ENCODE results near the gene PLCL2. TPM values are rescaled to one million over a fixed set of nuclear protein-coding genes. Genes with fewer than 3 reads are reported as not detected.

The PLCL2 gene
- total RNA-seq, 1 experiment from 2014 or later: 0.51 TPM

GRCh38 chr3:17006132-17006852, 121.5 kb downstream of the PLCL2 start:
- ChIA-PET POLR2A (no interaction called here), CTCF (interaction anchor here (0.6 to 0.9 kb wide), 3 partner anchors 15 to 22 kb away, joined by 3 read pairs; no protein-coding TSS in a partner anchor)
- intact Hi-C loops (cut with micrococcal nuclease): no loop called here
- Mint-ChIP-seq H3K4me3 (ENCODE audit: unreplicated experiment) (no peak overlapping the region), H3K36me3 (ENCODE audit: insufficient read depth, unreplicated experiment) (no peaks in the 10 kb centered on the region), H3K4me1 (ENCODE audit: insufficient read depth, unreplicated experiment) (no peaks in the 10 kb centered on the region), H3K27me3 (ENCODE audit: insufficient read depth, unreplicated experiment) (no peaks in the 10 kb centered on the region), H3K27ac (ENCODE audit: low read depth, unreplicated experiment) (no peak overlapping the region), H3K9me3 (ENCODE audit: unreplicated experiment) (no peaks in the 10 kb centered on the region)
- no peak for DNase-seq (ENCODE audit: unreplicated experiment)
- no TSS peak for BruUV-seq (replicated peaks)
- TF ChIP-seq CTCF (IDR thresholded peaks at IDR 0.05; ENCODE audit: unreplicated experiment): no peak

- no peaks in the 10 kb centered on the region for H3K4me1 Mint-ChIP-seq (ENCODE audit: insufficient read depth, unreplicated experiment)
- H3K4me3 Mint-ChIP-seq (ENCODE audit: unreplicated experiment): no peak overlapping the region
- H3K27ac Mint-ChIP-seq (ENCODE audit: low read depth, unreplicated experiment): no peak overlapping the region
- no peak for TF ChIP-seq CTCF (IDR thresholded peaks at IDR 0.05; ENCODE audit: unreplicated experiment)
- no peaks in the 10 kb centered on the region for H3K27me3 Mint-ChIP-seq (ENCODE audit: insufficient read depth, unreplicated experiment)
- CTCF ChIA-PET: interaction anchor here (1.0 kb wide), 1 partner anchor 10 kb away, joined by 4 read pairs; no protein-coding TSS in a partner anchor
- POLR2A ChIA-PET: no interaction called here
- no peaks in the 10 kb centered on the region for H3K36me3 Mint-ChIP-seq (ENCODE audit: insufficient read depth, unreplicated experiment)
- intact Hi-C loops (cut with micrococcal nuclease): no loop called here
- DNase-seq (ENCODE audit: unreplicated experiment): no peak
- no peaks in the 10 kb centered on the region for H3K9me3 Mint-ChIP-seq (ENCODE audit: unreplicated experiment)
- BruUV-seq (replicated peaks): no TSS peak
Observed at GRCh38 chr3:17007284-17007683, 122.5 kb downstream of the PLCL2 start.

GRCh38 chr3:17009826-17010225, 125.1 kb downstream of the PLCL2 start:
- no TSS peak for BruUV-seq (replicated peaks)

More at GRCh38 chr3:17009826-17010225, 125.1 kb downstream of the PLCL2 start:
- Mint-ChIP-seq H3K4me3 (ENCODE audit: unreplicated experiment) (no peak overlapping the region), H3K27ac (ENCODE audit: low read depth, unreplicated experiment) (no peak overlapping the region), H3K4me1 (ENCODE audit: insufficient read depth, unreplicated experiment) (no peaks in the 10 kb centered on the region), H3K27me3 (ENCODE audit: insufficient read depth, unreplicated experiment) (no peaks in the 10 kb centered on the region), H3K9me3 (ENCODE audit: unreplicated experiment) (no peaks in the 10 kb centered on the region), H3K36me3 (ENCODE audit: insufficient read depth, unreplicated experiment) (no peaks in the 10 kb centered on the region)
- ChIA-PET POLR2A (no interaction called here), CTCF (interaction anchor here (0.9 kb wide), 1 partner anchor 23 kb away, joined by 3 read pairs; no protein-coding TSS in a partner anchor)
- TF ChIP-seq CTCF (IDR thresholded peaks at IDR 0.05; ENCODE audit: unreplicated experiment): no peak
- DNase-seq (ENCODE audit: unreplicated experiment): no peak
- intact Hi-C loops (cut with micrococcal nuclease): no loop called here

All from MCF 10A (cell line).